ENCODE results near the gene ZFAND4.
"Not testable (repeated sequence)": the region's sequence is repeated elsewhere in the genome, so short reads cannot be mapped to it uniquely, and the experiment has no call there.

Gene ZFAND4

GRCh38 chr10:45672181-45673073, at the start of gene ZFAND4:
Gene ZFAND4, minus strand, starts transcription at chr10:45672772. Its CDS starts 9,047 bp downstream, at chr10:45663725.
- DNase-seq: peak; percentile 97

- not testable (repeated sequence) for DNase-seq
Measured at GRCh38 chr10:45721503-45721902, 48.9 kb upstream of the ZFAND4 start.

- DNase-seq: not testable (repeated sequence)
Measured at GRCh38 chr10:45717642-45718041, 45.1 kb upstream of the ZFAND4 start.

- not testable (repeated sequence) for DNase-seq
Measured at GRCh38 chr10:45717053-45717452, 44.5 kb upstream of the ZFAND4 start.

- DNase-seq: not testable (repeated sequence)
Measured at GRCh38 chr10:45711223-45711622, 38.7 kb upstream of the ZFAND4 start.

GRCh38 chr10:45710200-45710796, 37.7 kb upstream of the ZFAND4 start:
- DNase-seq: not testable (repeated sequence)

- not testable (repeated sequence) for DNase-seq
Measured at GRCh38 chr10:45678467-45678866, 5.9 kb upstream of the ZFAND4 start.

- no peak for DNase-seq
Measured at GRCh38 chr10:45675388-45675787, 2.8 kb upstream of the ZFAND4 start.

GRCh38 chr10:45673074-45673648, 589 bp upstream of the ZFAND4 start:
- DNase-seq: no peak

GRCh38 chr10:45671300-45671699, 1.3 kb downstream of the ZFAND4 start:
- not testable (repeated sequence) for DNase-seq

GRCh38 chr10:45669897-45670296, 2.7 kb downstream of the ZFAND4 start:
- not testable (repeated sequence) for DNase-seq

GRCh38 chr10:45660876-45661411, 11.6 kb downstream of the ZFAND4 start:
- no peak for DNase-seq

GRCh38 chr10:45657033-45657926, 15.3 kb downstream of the ZFAND4 start:
- no peak for DNase-seq

GRCh38 chr10:45655219-45655618, 17.4 kb downstream of the ZFAND4 start:
- DNase-seq: no peak

GRCh38 chr10:45654753-45655141, 17.8 kb downstream of the ZFAND4 start:
- not testable (repeated sequence) for DNase-seq

- no peak for DNase-seq
Measured at GRCh38 chr10:45653454-45653853, 19.1 kb downstream of the ZFAND4 start.

GRCh38 chr10:45652511-45652910, 20.1 kb downstream of the ZFAND4 start:
- DNase-seq: no peak

GRCh38 chr10:45649296-45649695, 23.3 kb downstream of the ZFAND4 start:
- no peak for DNase-seq

GRCh38 chr10:45647118-45647517, 25.5 kb downstream of the ZFAND4 start:
- DNase-seq: no peak

- no peak for DNase-seq
Measured at GRCh38 chr10:45646384-45647050, 26.1 kb downstream of the ZFAND4 start.

- DNase-seq: no peak
Measured at GRCh38 chr10:45644527-45644926, 28.0 kb downstream of the ZFAND4 start.

- DNase-seq: no peak
Measured at GRCh38 chr10:45640941-45641340, 31.6 kb downstream of the ZFAND4 start.
